ENCODE results near the gene CD300LB. TPM values are rescaled to one million over a fixed set of nuclear protein-coding genes. Genes with fewer than 3 reads are reported as not detected.

Gene CD300LB
- total RNA-seq, 1 experiment from 2014 or later, result not detected

- Histone ChIP-seq H3K9me3 (ENCODE audit: control insufficient read depth, low read depth, low read length) (peaks cover 9% of the 10 kb centered on the region), H3K4me1 (ENCODE audit: insufficient read depth, low read length) (no peaks in the 10 kb centered on the region), H2BK5ac (ENCODE audit: insufficient read length, low read length) (no peak overlapping the region), H3K23ac (ENCODE audit: insufficient read length, low read depth, low read length) (no peak overlapping the region), H4K91ac (ENCODE audit: insufficient read length, low read depth, low read length) (no peak overlapping the region), H2AFZ (ENCODE audit: low read length) (no peak overlapping the region), H3T11ph (ENCODE audit: low read length) (no peak overlapping the region), H3K4ac (ENCODE audit: low read depth, low read length) (no peak overlapping the region), H4K8ac (replicated peaks; ENCODE audit: insufficient read length, low read depth, low read length) (no peak overlapping the region), H3K27me3 (ENCODE audit: insufficient read depth, low read length) (0 out of 2 replicates have a peak, but pooled peaks cover 2% of the 10 kb centered on the region), H3K79me1 (ENCODE audit: insufficient read depth, low read depth, low read length, poor library complexity, severe bottlenecking) (no peaks in the 10 kb centered on the region), H3K4me2 (ENCODE audit: insufficient read depth, insufficient read length, low read length) (no peak overlapping the region), H3K18ac (ENCODE audit: insufficient read length, low read depth, low read length) (no peak overlapping the region), H2BK12ac (ENCODE audit: insufficient read length, low read depth, low read length) (no peak overlapping the region), H3K9ac (ENCODE audit: extremely low read depth, insufficient read length, low read length) (no peak overlapping the region), H3K23me2 (ENCODE audit: insufficient read length, low read depth, low read length, poor library complexity, severe bottlenecking) (no peaks in the 10 kb centered on the region), H4K20me1 (ENCODE audit: control insufficient read depth, insufficient read depth, insufficient read length) (no peaks in the 10 kb centered on the region), H2BK15ac (ENCODE audit: low read depth, low read length) (no peak overlapping the region), H2AK5ac (ENCODE audit: insufficient read length, low read length) (no peak overlapping the region), H2BK120ac (ENCODE audit: low read depth, low read length, poor library complexity, severe bottlenecking) (no peak overlapping the region), H4K5ac (ENCODE audit: insufficient read length, low read depth, low read length) (no peak overlapping the region), H3K14ac (ENCODE audit: insufficient read depth, low read length) (no peak overlapping the region), H3K56ac (ENCODE audit: insufficient read length, low read depth, low read length) (no peak overlapping the region), H3K79me2 (ENCODE audit: insufficient read depth, low read length) (no peaks in the 10 kb centered on the region), H2BK20ac (ENCODE audit: low read depth, low read length, poor library complexity, severe bottlenecking) (no peak overlapping the region), H3K27ac (ENCODE audit: insufficient read length, low read depth, low read length) (no peak overlapping the region)
- Mint-ChIP-seq H3K4me1 (peaks cover 11 to 12% of the 10 kb centered on the region in 2 experiments), H3K4me3 (no peak overlapping the region), H3K9me3 (peaks cover 23 to 27% of the 10 kb centered on the region in 2 experiments), H3K27ac (no peak overlapping the region), H3K27me3 (ENCODE audit: low read depth) (peaks cover 42% of the 10 kb centered on the region), H3K36me3 (ENCODE audit: insufficient read depth in 1 of 3, low read depth in 3 of 3) (peaks cover 12 to 28% (median 14%) of the 10 kb centered on the region in 3 experiments)
- WGBS (ENCODE audit: extremely low coverage, insufficient read length, low lambda C conversion rate), result no CpG with 5 or more reads among the region's 6 CpGs
- DNase-seq, result no peak
- TF ChIP-seq, protein P1, sequence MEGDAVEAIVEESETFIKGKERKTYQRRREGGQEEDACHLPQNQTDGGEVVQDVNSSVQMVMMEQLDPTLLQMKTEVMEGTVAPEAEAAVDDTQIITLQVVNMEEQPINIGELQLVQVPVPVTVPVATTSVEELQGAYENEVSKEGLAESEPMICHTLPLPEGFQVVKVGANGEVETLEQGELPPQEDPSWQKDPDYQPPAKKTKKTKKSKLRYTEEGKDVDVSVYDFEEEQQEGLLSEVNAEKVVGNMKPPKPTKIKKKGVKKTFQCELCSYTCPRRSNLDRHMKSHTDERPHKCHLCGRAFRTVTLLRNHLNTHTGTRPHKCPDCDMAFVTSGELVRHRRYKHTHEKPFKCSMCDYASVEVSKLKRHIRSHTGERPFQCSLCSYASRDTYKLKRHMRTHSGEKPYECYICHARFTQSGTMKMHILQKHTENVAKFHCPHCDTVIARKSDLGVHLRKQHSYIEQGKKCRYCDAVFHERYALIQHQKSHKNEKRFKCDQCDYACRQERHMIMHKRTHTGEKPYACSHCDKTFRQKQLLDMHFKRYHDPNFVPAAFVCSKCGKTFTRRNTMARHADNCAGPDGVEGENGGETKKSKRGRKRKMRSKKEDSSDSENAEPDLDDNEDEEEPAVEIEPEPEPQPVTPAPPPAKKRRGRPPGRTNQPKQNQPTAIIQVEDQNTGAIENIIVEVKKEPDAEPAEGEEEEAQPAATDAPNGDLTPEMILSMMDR (conservative IDR thresholded peaks at IDR 0.05), result no peak
These were observed 23.6 kb upstream of the CD300LB start for GRCh38 chr17:74554909-74555308.
